GM18868 (cell line): Measurements from ENCODE around the gene LINC01488.

Experiments used
- ATAC-seq: cut with Tn5 transposase; IDR thresholded peaks from one replicate; pipeline ENCODE4 v1.9.1; 2021; ENCODE audit warnings: mild to moderate bottlenecking, moderate library complexity; ENCODE audit not compliant: unreplicated experiment

Gene LINC01488

DNA sequence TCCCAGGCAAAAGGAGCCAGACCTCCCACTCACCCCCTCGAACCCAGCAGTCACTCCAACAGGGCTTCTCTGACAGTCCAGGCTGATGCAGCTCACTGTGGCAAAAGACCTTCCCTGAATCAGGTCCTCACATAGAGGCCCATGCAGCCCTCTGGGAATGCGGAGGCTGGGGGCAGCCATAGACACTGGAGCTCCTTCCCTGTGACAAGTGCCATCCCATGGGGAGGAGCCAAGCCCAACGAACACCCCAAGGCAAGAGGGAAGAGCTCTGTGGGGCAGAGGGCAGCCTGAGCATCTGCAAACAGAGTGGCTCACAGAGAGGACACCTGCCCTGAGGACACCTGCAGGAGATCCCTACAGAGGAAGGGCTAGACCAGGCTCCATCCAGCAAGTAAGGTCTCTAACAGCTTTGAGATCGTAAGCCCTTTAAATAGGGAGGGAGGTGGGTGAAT is at the start of gene LINC01488:
Gene LINC01488 (plus strand): TSS at position 271 of the 452 bp plus-strand sequence.
- ATAC-seq = no peak

- ATAC-seq = no peak
These were observed 49.3 kb upstream of the LINC01488 start for GRCh38 chr11:69431893-69432738.

DNA sequence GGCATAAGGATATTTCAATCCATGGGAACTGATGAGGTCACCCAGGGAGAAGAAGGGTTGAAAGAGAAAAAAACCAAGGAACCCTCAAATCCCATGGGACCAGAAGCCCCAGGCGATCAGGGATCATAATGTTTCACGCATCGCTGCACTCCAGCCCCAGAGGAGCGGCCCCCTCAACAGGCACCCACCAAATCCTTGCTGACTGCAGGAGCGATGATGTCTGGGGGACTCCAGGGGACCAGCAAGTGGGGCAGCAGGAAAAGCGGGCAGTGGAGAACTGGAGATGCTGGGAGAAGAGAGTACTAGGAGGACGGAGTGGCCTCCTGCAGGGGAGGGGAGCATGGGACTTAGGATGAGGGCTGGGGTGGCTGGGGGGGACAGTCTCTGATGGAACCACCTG is 47.7 kb upstream of the LINC01488 start:
- ATAC-seq = no peak

GRCh38 chr11:69434471-69434931 is 47.0 kb upstream of the LINC01488 start:
- ATAC-seq = no peak

- ATAC-seq = no peak
These were observed 46.1 kb upstream of the LINC01488 start for GRCh38 chr11:69435161-69435986.

DNA sequence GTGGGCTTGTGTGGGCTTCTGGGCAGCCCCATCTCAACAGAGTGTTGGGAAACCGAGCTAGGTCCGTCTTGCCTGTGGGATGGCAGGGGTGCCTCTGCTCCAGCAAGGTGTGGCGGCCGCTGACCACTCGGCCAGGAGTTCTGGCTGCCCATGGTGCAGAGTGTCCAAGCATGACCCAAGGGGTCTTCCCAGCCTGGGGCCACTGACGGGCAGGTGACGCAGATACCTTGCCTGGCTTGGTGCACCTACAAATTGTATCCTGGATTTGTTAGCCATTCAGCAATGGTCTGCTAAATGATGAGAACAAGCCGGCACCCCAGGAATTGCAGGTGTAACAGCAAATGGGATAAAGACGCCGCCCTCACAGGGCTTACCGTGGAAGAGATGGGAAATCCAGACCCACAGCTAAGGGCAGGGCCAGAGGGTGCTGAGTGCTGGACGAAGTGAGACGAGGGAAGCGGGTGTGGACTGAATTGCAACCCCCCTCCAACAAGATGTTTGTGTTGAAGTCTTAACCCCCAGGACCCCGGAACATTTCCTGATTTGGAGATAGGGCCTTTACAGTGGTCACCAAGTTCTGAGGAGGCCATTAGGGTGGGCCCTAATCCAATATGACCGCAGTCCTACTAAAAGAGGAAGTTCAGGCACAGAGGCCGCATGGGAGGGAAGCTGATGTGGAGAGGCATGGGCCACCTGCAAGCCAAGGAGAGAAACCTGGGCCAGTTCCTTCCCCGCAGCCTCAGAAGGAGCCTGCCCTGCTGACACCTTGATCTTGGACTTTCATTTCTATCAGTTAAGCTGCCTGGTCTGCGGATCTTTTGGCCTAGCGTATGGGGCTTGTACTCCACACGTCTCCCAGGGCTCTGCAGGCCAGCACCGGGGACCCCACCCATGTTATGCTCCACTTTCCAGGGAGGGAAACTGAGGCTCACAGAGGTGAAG is 45.2 kb upstream of the LINC01488 start:
- ATAC-seq = no peak

GRCh38 chr11:69437001-69437875 is 44.2 kb upstream of the LINC01488 start:
- ATAC-seq = no peak

GRCh38 chr11:69437876-69438205 is 43.6 kb upstream of the LINC01488 start:
- no peak for ATAC-seq

DNA sequence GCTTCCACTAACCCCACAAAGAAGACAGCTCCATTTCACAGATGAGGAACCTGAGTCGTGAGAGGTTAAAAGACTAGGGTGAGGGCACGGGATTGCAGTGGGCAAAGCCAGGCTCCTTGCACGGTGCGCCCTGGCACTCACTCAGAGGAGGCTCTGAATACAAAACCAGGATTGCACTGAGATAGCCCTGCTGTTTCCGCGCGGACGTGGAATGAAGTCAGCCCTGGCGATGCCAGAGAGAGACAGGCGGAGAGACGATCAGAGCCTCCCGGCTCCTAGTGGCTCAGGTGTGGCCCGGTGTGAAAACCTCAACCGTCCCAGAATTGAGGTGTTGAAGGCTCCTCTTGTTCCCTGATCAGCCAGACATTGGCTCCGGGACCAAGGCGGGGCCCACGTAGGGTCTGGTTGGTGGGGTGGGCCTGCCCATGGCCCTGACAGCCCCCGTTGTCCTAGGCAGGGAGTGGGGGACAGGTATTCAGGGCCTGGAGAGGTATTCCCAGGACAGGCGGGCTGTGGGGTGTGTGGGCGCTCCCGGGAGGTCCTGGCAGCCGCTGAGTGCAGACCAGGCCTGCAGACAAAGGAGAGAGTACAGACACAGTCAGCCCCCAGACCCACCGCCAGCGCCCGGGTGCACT is 43.1 kb upstream of the LINC01488 start:
- ATAC-seq = no peak

DNA sequence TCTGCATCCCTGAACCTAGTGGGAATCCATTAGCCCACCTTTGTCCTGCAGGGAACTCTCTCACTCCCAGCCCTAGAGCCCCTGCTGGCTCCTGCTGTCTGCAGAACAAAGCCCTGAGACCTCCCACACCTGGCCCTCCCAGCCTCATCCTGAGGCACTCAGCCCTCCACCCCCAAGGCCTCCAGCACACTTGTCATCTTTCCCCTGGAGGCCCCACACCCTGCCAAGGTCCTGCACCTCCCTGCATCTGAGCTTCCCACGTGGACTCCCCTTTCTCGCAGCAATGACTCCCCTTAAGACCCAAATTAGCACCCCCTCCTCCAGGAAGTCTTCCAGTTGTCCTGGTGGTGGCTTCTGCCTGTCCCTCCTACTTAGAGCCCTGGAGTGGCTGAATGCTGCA is 42.3 kb upstream of the LINC01488 start:
- no peak for ATAC-seq

- ATAC-seq = no peak
These were observed 41.6 kb upstream of the LINC01488 start for GRCh38 chr11:69439651-69440464.

DNA sequence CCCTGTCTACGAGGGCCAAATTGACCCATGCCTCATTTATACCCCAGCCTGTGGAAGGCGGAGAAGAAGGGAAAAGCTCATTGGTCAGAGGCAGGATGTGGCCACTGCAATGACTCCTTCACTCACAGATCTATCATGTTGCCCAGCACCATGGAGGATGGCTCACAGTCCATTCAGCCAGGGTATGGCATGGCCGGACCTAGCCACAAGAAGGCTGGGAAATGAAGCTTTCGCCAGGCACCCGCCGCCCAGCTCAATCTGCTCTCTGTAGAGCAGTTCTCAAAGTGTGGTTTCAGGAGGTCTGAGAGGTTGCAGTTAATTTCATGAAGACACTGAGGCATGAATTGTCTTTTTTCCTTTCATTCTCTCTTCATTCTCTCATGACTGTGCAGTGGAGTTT is 40.6 kb upstream of the LINC01488 start:
- no peak for ATAC-seq

DNA sequence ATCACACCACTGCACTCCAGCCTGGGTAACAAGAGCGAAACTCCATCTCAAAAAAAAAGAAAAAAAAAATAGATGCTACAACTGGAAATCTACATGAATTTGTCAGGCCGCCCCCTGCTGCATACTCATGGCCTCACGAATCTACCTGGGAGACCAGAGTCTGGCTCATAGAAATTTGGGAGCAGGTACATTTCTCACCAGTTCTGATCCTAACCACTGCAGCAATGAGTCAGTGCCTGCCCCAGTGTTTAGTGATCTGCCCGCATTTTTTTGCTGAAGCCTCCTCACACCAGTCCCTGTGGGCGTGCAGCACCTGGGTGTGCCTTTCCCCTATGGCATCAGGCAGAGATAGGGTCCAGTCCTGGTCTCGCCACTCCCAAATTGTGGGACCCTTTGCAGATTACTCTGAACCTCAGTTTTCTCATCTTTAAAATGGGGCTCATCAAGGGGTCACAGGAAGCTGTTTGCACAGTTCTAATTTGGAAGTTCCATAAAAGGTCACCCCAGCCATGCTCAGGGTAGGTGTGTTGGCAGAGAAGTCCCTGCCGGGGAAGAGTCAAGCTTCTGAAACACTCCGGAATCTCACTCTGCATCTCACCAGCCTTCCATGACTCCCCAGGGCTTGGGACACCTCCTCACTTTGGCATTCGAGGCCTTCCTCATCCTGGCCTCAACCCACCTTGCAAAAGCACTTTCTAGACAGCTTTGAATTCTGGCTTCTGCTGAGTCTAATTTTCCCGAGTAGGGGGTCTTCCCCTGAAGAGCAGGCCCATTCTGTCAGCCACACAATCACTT is 39.3 kb upstream of the LINC01488 start:
- no peak for ATAC-seq

- ATAC-seq = no peak
These were observed 38.7 kb upstream of the LINC01488 start for GRCh38 chr11:69442807-69443137.

DNA sequence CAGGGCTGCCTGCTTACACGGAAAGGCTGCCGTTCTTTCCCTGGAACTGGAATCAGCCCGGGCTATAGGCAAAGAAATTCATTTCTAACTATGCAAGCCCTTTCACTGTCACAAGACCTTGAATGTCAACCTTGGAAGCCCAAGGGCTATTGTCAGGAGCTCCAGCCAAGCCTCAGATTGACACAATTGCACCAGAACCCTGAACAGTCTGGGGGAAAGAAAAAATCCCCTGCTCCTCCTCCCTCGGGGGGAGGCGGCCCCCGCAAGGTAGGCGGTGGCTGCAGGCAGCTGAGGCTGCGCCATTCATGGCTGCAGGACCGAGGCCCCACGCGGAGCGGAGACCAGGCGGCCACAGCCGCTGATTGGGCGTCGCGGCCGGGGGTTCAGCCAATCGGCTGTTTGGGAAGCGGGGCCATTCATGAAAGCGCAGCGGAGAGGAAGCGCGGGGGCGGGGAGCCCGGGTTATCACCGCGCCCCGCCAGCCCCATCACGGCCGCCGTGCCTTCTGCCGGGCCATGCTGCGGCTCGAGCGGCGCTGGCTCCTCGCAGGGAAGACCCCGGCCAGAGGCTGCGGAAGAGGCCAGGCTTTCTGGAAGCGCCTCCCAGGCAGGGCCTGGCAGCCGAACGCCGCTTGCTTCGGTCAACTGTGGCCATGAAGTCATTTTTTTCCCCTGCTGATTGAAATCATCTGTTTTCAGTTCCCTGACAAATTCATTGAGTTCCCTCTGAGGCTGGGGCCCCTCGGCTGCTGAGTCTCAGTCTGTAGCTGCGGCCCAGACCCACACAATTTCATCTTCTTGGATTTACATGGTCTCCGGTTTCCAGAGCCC is 38.1 kb upstream of the LINC01488 start:
- ATAC-seq = peak; percentile 88

DNA sequence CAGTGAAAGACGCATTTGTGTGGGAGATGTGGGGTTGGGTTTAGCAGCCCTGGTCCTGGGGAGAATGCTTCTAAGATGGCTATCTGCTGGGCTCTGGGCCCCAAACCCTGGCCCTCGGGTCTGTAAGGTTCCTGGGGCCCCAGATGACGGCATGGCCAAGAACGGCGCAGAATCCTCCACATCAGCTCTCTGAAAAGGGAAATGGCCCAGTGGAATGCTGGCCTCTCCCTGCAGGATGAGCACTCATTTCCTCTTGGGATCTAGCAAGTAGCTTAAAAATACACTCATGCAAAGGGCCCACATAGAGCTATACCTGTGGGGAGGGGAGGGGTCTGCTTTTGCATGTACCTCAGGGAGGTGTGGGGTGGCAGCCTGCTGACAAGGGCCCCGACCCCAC is 37.5 kb upstream of the LINC01488 start:
- no peak for ATAC-seq
